ENCODE measurements around the gene C6orf89. TPM values are rescaled to one million over a fixed set of nuclear protein-coding genes. Genes with fewer than 3 reads are reported as not detected.
A peak's percentile ranks its signal among the peaks of the same experiment; 100 is the strongest.

C6orf89 gene
- polyA plus RNA-seq, 3 donors = 19.2 to 37.5 (median 29.2) TPM

- peaks cover 25% of the 10 kb centered on the region for H3K4me1 Mint-ChIP-seq
- Histone ChIP-seq H2AFZ (ENCODE audit: insufficient read depth, low read depth, low read length, poor library complexity, severe bottlenecking) (no peak overlapping the region), H3K4me1 (ENCODE audit: control insufficient read depth in 1 of 2, insufficient read depth in 2 of 2, low read length in 2 of 2) (peaks cover 15 to 17% of the 10 kb centered on the region in 2 donors), H3K4me3 (replicated peaks in 1 of 3; ENCODE audit: low read depth in 2 of 3, low read length in 3 of 3) (no peak overlapping the region), H3K9ac (ENCODE audit: insufficient read depth, low read length, poor library complexity, severe bottlenecking) (no peak overlapping the region), H3K27ac (ENCODE audit: low read depth in 1 of 2, low read length in 2 of 2) (no peak overlapping the region), H4K20me1 (ENCODE audit: insufficient read depth, low read length) (peaks cover 34% of the 10 kb centered on the region), H3K4me2 (replicated peaks; ENCODE audit: extremely low read depth, low read length, poor library complexity, severe bottlenecking) (no peak overlapping the region), H3K27me3 (ENCODE audit: control insufficient read depth in 2 of 2, insufficient read depth in 2 of 2, low read length in 2 of 2) (no peaks in the 10 kb centered on the region), H3K79me2 (ENCODE audit: insufficient read depth, low read length) (peaks cover 65% of the 10 kb centered on the region), H3K36me3 (replicated peaks in 1 of 2; ENCODE audit: control insufficient read depth in 1 of 2, insufficient read depth in 2 of 2, low read length in 2 of 2) (peaks cover 0 to 15% of the 10 kb centered on the region in 2 donors), H3K9me3 (replicated peaks in 1 of 2; ENCODE audit: control insufficient read depth in 1 of 2, insufficient read depth in 1 of 2, low read length in 2 of 2) (no peaks in the 10 kb centered on the region)
- DNase-seq = no peak
- H3K36me3 Mint-ChIP-seq = peaks cover 13 to 16% of the 10 kb centered on the region in 2 donors
- H3K4me3 Mint-ChIP-seq = no peak overlapping the region
- intact Hi-C loops (cut with micrococcal nuclease) = loop anchor here (5.0 to 10.0 kb wide), 3 partner anchors 36 to 327 kb away; no protein-coding TSS in a partner anchor
- H3K27me3 Mint-ChIP-seq (ENCODE audit: low read depth in 3 of 3) = no peaks in the 10 kb centered on the region
- no peak for TF ChIP-seq CTCF (IDR thresholded peaks at IDR 0.05)
- peak overlapping the region in 1 of 7 donors; percentile 8 for H3K27ac Mint-ChIP-seq
- WGBS (ENCODE audit: insufficient coverage) = 93% methylated on average over 2 of the region's 7 CpGs
- no peaks in the 10 kb centered on the region for H3K9me3 Mint-ChIP-seq
These were observed 2.4 kb downstream of the C6orf89 start for GRCh38 chr6:36888115-36888643.

- peaks cover 16 to 21% of the 10 kb centered on the region in 2 donors for H3K36me3 Mint-ChIP-seq
- peaks cover 41% of the 10 kb centered on the region for H4K20me1 ChIP-seq (ENCODE audit: insufficient read depth, low read length)
- H2AFZ ChIP-seq (ENCODE audit: insufficient read depth, low read depth, low read length, poor library complexity, severe bottlenecking) = no peak overlapping the region
- H3K27me3 ChIP-seq (ENCODE audit: control insufficient read depth in 2 of 2, insufficient read depth in 2 of 2, low read length in 2 of 2) = no peaks in the 10 kb centered on the region
- H3K4me1 Mint-ChIP-seq = peaks cover 25% of the 10 kb centered on the region
- WGBS (ENCODE audit: insufficient coverage) = 86% methylated on average over 4 of the region's 6 CpGs
- peaks cover 65% of the 10 kb centered on the region for H3K79me2 ChIP-seq (ENCODE audit: insufficient read depth, low read length)
- no peak overlapping the region for H3K4me3 ChIP-seq (replicated peaks in 1 of 3; ENCODE audit: low read depth in 2 of 3, low read length in 3 of 3)
- H3K36me3 ChIP-seq (replicated peaks in 1 of 2; ENCODE audit: control insufficient read depth in 1 of 2, insufficient read depth in 2 of 2, low read length in 2 of 2) = peaks cover 3 to 22% of the 10 kb centered on the region in 2 donors
- no peaks in the 10 kb centered on the region for H3K27me3 Mint-ChIP-seq (ENCODE audit: low read depth in 3 of 3)
- H3K4me3 Mint-ChIP-seq = no peak overlapping the region
- no peak overlapping the region for H3K9ac ChIP-seq (ENCODE audit: insufficient read depth, low read length, poor library complexity, severe bottlenecking)
- no peak overlapping the region for H3K27ac ChIP-seq (ENCODE audit: low read depth in 1 of 2, low read length in 2 of 2)
- intact Hi-C loops (cut with micrococcal nuclease) = loop anchor here (5.0 to 10.0 kb wide), 3 partner anchors 37 to 326 kb away; no protein-coding TSS in a partner anchor
- peak overlapping the region in 2 of 7 donors; percentile 25 to 48 for H3K27ac Mint-ChIP-seq
- H3K9me3 ChIP-seq (replicated peaks in 1 of 2; ENCODE audit: control insufficient read depth in 1 of 2, insufficient read depth in 1 of 2, low read length in 2 of 2) = no peaks in the 10 kb centered on the region
- no peaks in the 10 kb centered on the region for H3K9me3 Mint-ChIP-seq
- no peak for DNase-seq
- H3K4me1 ChIP-seq (ENCODE audit: control insufficient read depth in 1 of 2, insufficient read depth in 2 of 2, low read length in 2 of 2) = peaks cover 15 to 17% of the 10 kb centered on the region in 2 donors
- no peak for TF ChIP-seq CTCF (IDR thresholded peaks at IDR 0.05)
- no peak overlapping the region for H3K4me2 ChIP-seq (replicated peaks; ENCODE audit: extremely low read depth, low read length, poor library complexity, severe bottlenecking)
These were observed 3.1 kb downstream of the C6orf89 start for GRCh38 chr6:36888654-36889481.

Measured in CD14-positive monocyte (primary cell).